Keratinocyte (primary cell): Measurements from ENCODE around the gene IKZF1. TPM values are rescaled to one million over a fixed set of nuclear protein-coding genes. Genes with fewer than 3 reads are reported as not detected.
A peak's percentile ranks its signal among the peaks of the same experiment; 100 is the strongest.

Source experiments
- DNase-seq: peaks from one replicate; pipeline ENCODE4 v3.0.0-alpha.2; 2011; ENCODE audit warnings: low read depth, missing footprints, low spot score
- FAIRE-seq: peaks from 2 replicates; lab custom pipeline; 2011; peaks lifted over from hg19 to GRCh38; lab: Jason Lieb, UNC
- H2AFZ ChIP-seq: 2 replicates; pipeline ENCODE4 v1.6.0; 2012; ENCODE audit warnings: low read length, control low read depth, inconsistent platforms; ENCODE audit not compliant: control insufficient read depth
- H3K27ac ChIP-seq: 2 replicates; pipeline ENCODE4 v1.5.1; 2011; ENCODE audit warnings: low read length; ENCODE audit not compliant: control insufficient read depth, insufficient read depth
- H3K27me3 ChIP-seq: 3 replicates; pipeline ENCODE4 v1.6.0; 2011; ENCODE audit warnings: low read length; ENCODE audit not compliant: control insufficient read depth, insufficient read depth; ENCODE audit errors: extremely low read depth
- H3K36me3 ChIP-seq, 2 experiments: 2 replicates in 1 of 2; 3 replicates in 1 of 2; pipeline ENCODE4 v1.5.1; 2011; ENCODE audit warnings: low read length in 2 of 2, mild to moderate bottlenecking in 1 of 2; ENCODE audit not compliant: control insufficient read depth in 2 of 2, insufficient read depth in 2 of 2; ENCODE audit errors: extremely low read depth in 1 of 2
- H3K4me1 ChIP-seq: 3 replicates; pipeline ENCODE4 v1.5.1; 2011; ENCODE audit warnings: low read length; ENCODE audit not compliant: control insufficient read depth, insufficient read depth; ENCODE audit errors: extremely low read depth
- H3K4me2 ChIP-seq: 3 replicates; pipeline ENCODE4 v1.6.0; 2011; ENCODE audit warnings: low read depth, low read length; ENCODE audit not compliant: control insufficient read depth, insufficient read depth; ENCODE audit errors: extremely low read depth
- H3K4me3 ChIP-seq, 3 experiments: fragments of 200-600 bp in 1 of 3; sonication (generic) in 1 of 3; 2 replicates in 2 of 3; 3 replicates in 1 of 3; pipeline ENCODE4 v1.5.1; 2011 to 2016; ENCODE audit warnings: low read length in 3 of 3, mild to moderate bottlenecking in 3 of 3, control low read depth in 2 of 3, inconsistent platforms in 1 of 3, low read depth in 1 of 3, mixed read lengths in 1 of 3, mixed run types in 1 of 3, moderate library complexity in 1 of 3; ENCODE audit not compliant: control insufficient read depth in 2 of 3, insufficient read depth in 2 of 3; ENCODE audit errors: extremely low read depth in 1 of 3
- H3K79me2 ChIP-seq: 2 replicates; pipeline ENCODE4 v1.6.0; 2012; ENCODE audit warnings: low read length; ENCODE audit not compliant: control insufficient read depth, insufficient read depth
- H3K9ac ChIP-seq: 3 replicates; pipeline ENCODE4 v1.6.0; 2011; ENCODE audit warnings: low read length; ENCODE audit not compliant: control insufficient read depth, insufficient read depth; ENCODE audit errors: extremely low read depth
- H3K9me1 ChIP-seq: 3 replicates; pipeline ENCODE4 v1.6.0; 2011; ENCODE audit warnings: low read length; ENCODE audit not compliant: control insufficient read depth, insufficient read depth; ENCODE audit errors: extremely low read depth
- H3K9me3 ChIP-seq: 2 replicates; pipeline ENCODE4 v1.5.1; 2012; ENCODE audit warnings: low read depth, low read length; ENCODE audit not compliant: control insufficient read depth
- H4K20me1 ChIP-seq: 3 replicates; pipeline ENCODE4 v1.6.0; 2011; ENCODE audit warnings: low read length; ENCODE audit not compliant: control insufficient read depth, insufficient read depth; ENCODE audit errors: extremely low read depth
- EZH2 ChIP-seq: IDR thresholded peaks from one replicate; pipeline ENCODE4 v1.6.1; 2012; ENCODE audit warnings: inconsistent platforms, mild to moderate bottlenecking, low read length, moderate library complexity
- dilution Hi-C: fragments of 300-500 bp; cut with MboI; formaldehyde crosslinking; loops from one replicate; pipeline ENCODE4 v1.7.0; 2020; ENCODE audit warnings: low sequenced_read_pairs; ENCODE audit not compliant: extremely low pct_ligation_motif_present
- polyA plus RNA-seq, 5 experiments: library from polyadenylated mRNA; depleted of rRNA in 3 of 5; stranded (reverse) in 3 of 5; stranded (forward) in 1 of 5; unstranded in 1 of 5; fragments of >200 nt; gene quantifications; 1 replicate in 1 of 5; 2 replicates in 3 of 5; 3 replicates in 1 of 5; pipeline versions ENCODE4 v1.2.1 to v1.2.3, GENCODE V29; 2011 to 2012; ENCODE audit warnings: missing spikeins in 2 of 5, low read depth in 1 of 5, low replicate concordance in 1 of 5
- small RNA-seq, 3 experiments: library from RNA; depleted of rRNA; stranded (forward); fragments of <200 nt; gene quantifications; one replicate each; pipeline ENCODE3, GENCODE V24; 2012; ENCODE audit warnings: low read depth in 3 of 3, low replicate concordance in 1 of 3; ENCODE audit not compliant: insufficient read length in 3 of 3
- TF ChIP-seq, protein P1 (sequence below), 3 experiments: IDR thresholded peaks in 1 of 3; conservative IDR thresholded peaks in 1 of 3; optimal IDR thresholded peaks in 1 of 3; 2 replicates in 2 of 3; 3 replicates in 1 of 3; pipeline versions ENCODE3 to v1.5.1; 2011; ENCODE audit warnings: low read length in 3 of 3, mild to moderate bottlenecking in 3 of 3, moderate library complexity in 2 of 3, control low read depth in 1 of 3, inconsistent platforms in 1 of 3; ENCODE audit not compliant: insufficient read depth in 2 of 3; ENCODE audit errors: extremely low read depth in 1 of 3

Gene IKZF1
- polyA plus RNA-seq, 1 donor (not counting 4 experiments of a cell fraction or from before 2014, with no cell fraction given) = not detected

DNA sequence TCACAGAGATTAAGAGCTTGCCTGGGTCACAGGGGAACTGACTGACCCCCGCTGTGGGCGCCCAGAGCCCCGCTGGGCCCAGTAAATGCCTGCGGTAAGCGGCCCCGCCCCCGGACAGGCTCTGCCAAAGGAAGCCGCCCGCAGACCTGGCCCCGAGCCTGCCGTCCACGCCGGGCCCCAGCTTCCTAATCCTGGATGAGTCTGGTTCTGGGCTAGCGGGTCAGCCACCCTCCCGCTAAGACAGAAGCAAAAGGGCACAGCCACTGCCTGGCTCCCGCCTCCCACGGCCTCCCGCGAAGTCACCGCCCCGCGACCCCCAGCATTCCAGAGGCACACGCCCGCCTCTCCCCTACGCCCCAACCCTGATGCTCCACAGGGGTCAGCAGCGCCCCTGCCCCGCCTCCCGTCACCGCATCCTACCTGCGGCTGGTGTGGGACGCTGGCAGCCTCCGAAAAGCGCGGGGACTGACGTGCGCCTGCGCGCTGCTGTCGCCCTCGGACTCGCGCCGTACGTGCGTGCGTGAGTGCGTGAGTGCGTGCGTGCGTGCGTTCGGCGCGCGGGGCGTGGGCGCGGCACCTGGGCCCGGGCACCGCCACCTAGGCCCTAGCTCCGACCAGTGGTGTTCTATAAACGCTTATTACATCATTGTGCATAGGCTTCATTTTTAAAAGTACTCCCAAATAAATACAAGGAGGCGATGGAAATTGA is 145.5 kb downstream of the IKZF1 start, which contains the start of gene FIGNL1:
Gene FIGNL1, minus strand, starts transcription at position 470 of the 709 bp plus-strand sequence. CDS start 3,063 bp downstream, outside the sequence.
- Histone ChIP-seq H3K4me2 (peak within 1 kb of the TSS; percentile 78), H3K27me3 (no peaks in the 10 kb centered on the region), H3K36me3 (peaks cover 0 to 12% of the 10 kb centered on the region in 2 experiments), H4K20me1 (no peaks in the 10 kb centered on the region), H3K27ac (peak within 1 kb of the TSS; percentile 71), H2AFZ (peak within 1 kb of the TSS; percentile 92), H3K4me1 (peaks cover 27% of the 10 kb centered on the region), H3K9me1 (no peaks in the 10 kb centered on the region), H3K9me3 (no peaks in the 10 kb centered on the region), H3K4me3 (peak within 1 kb of the TSS; percentile 75 to 77 (median 76)), H3K79me2 (peaks cover 5% of the 10 kb centered on the region), H3K9ac (peak within 1 kb of the TSS; percentile 80)
- TF ChIP-seq, protein P1, sequence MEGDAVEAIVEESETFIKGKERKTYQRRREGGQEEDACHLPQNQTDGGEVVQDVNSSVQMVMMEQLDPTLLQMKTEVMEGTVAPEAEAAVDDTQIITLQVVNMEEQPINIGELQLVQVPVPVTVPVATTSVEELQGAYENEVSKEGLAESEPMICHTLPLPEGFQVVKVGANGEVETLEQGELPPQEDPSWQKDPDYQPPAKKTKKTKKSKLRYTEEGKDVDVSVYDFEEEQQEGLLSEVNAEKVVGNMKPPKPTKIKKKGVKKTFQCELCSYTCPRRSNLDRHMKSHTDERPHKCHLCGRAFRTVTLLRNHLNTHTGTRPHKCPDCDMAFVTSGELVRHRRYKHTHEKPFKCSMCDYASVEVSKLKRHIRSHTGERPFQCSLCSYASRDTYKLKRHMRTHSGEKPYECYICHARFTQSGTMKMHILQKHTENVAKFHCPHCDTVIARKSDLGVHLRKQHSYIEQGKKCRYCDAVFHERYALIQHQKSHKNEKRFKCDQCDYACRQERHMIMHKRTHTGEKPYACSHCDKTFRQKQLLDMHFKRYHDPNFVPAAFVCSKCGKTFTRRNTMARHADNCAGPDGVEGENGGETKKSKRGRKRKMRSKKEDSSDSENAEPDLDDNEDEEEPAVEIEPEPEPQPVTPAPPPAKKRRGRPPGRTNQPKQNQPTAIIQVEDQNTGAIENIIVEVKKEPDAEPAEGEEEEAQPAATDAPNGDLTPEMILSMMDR (optimal IDR thresholded peaks at IDR 0.05 in 1 of 3, IDR thresholded peaks at IDR 0.05 in 1 of 3, conservative IDR thresholded peaks at IDR 0.05 in 1 of 3; ENCODE audit: extremely low read depth in 1 of 3, insufficient read depth in 2 of 3, low read length in 3 of 3) = no peak
- no peak for DNase-seq
- no peak for FAIRE-seq
- dilution Hi-C loops = no loop called here

DNA sequence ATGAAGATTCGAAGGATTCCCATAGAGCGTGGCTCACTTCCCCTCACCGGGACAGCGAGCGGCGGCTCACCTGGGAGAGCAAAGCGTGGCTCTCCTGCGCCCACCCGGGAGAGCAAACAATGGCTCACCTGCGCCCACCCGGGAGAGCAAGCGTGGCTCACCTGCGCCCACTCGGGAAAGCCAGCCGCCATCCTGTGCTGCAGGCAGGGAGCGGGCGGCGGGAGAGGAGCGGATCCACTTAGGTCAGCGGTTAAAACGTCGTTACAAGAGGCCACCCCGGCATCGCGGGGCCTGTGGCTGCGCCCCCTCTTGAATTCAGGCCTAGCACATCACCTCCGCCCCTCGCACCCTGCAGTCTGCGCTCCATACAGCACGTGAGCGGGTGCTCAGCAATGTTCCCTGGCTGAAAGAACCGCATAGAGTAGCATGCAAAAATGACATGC is 146.1 kb downstream of the IKZF1 start:
- peaks cover 0 to 7% of the 10 kb centered on the region in 2 experiments for H3K36me3 ChIP-seq
- no peaks in the 10 kb centered on the region for H3K9me1 ChIP-seq
- no peaks in the 10 kb centered on the region for H4K20me1 ChIP-seq
- H3K4me2 ChIP-seq = peak overlapping the region; percentile 78
- H3K27ac ChIP-seq = peak overlapping the region; percentile 71
- H3K79me2 ChIP-seq = peaks cover 3% of the 10 kb centered on the region
- DNase-seq (no peak), FAIRE-seq (no peak)
- H3K9ac ChIP-seq = peak overlapping the region; percentile 80
- no peaks in the 10 kb centered on the region for H3K9me3 ChIP-seq
- peaks cover 27% of the 10 kb centered on the region for H3K4me1 ChIP-seq
- H3K27me3 ChIP-seq = no peaks in the 10 kb centered on the region
- H2AFZ ChIP-seq = peak overlapping the region; percentile 92
- peak overlapping the region; percentile 75 to 77 (median 76) for H3K4me3 ChIP-seq
- TF ChIP-seq, protein P1 (optimal IDR thresholded peaks at IDR 0.05 in 1 of 3, IDR thresholded peaks at IDR 0.05 in 1 of 3, conservative IDR thresholded peaks at IDR 0.05 in 1 of 3; ENCODE audit: extremely low read depth in 1 of 3, insufficient read depth in 2 of 3, low read length in 3 of 3) = no peak
- no peak for TF ChIP-seq EZH2
- dilution Hi-C loops = no loop called here

Small RNAs within 50 kb of the gene (small RNA-seq; reads per million reads assigned to genes)
- gene RNU6-1091P = 0 reads per million in 3 experiments

Other genes starting within 250 kb of the IKZF1 start
- not detected in 3 replicates for gene ZPBP, start 211.5 kb upstream of the IKZF1 start, polyA plus RNA-seq
- gene FIGNL1, start 145.6 kb downstream of the IKZF1 start, polyA plus RNA-seq = 6.9 to 12.7 TPM (median 9.5 TPM) in 3 replicates